NCI-H1930 (cell line): ENCODE data around the gene PGA3.
A peak's percentile ranks its signal among the peaks of the same experiment; 100 is the strongest.
"Not testable (repeated sequence)": the region's sequence is repeated elsewhere in the genome, so short reads cannot be mapped to it uniquely, and the experiment has no call there.

ENCODE experiments used
- DNase-seq, 2 experiments: peaks; one replicate each; lab custom pipeline; 2025; lab: John Stamatoyannopoulos, UW

Gene PGA3

DNA sequence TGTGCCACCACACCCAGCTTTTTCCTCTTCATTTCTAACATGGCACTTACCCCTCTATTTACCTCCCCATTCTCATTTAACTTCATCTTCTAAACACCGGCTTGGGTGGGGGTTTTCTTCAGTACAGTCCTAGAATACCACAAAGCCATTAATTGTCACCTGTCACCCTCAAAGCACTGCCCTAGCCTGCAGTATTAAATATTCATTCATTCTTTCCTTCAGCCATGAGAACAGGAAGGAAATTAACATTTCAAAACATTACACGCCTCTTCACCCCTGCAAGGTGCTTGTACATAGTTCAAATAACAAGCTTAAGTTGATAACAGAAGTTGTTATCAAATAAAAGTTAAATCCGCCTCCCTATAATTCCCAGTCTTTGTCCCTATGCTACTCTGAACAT lies 31.4 kb upstream of the PGA3 start:
- no peak for DNase-seq

DNA sequence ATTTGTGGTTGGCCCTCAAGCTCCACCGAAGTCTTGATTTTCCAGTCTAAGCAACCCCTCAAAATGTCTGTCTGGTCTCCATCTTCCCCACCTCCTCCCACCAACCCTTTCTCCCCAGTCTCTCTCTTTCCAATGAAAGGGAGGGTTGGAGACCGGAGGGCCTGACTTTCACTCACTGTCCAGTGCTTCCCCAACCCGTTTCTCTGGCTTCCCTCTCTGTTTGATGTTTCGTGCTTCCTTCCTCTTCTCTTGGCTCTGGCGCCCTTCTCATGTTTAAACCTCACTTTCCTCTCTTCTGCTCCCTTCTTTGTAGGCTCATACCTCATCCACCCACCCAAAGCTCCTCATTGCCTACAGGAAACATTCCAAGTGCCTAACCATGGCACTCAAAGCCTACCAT lies 31.0 kb upstream of the PGA3 start:
- no peak for DNase-seq

DNA sequence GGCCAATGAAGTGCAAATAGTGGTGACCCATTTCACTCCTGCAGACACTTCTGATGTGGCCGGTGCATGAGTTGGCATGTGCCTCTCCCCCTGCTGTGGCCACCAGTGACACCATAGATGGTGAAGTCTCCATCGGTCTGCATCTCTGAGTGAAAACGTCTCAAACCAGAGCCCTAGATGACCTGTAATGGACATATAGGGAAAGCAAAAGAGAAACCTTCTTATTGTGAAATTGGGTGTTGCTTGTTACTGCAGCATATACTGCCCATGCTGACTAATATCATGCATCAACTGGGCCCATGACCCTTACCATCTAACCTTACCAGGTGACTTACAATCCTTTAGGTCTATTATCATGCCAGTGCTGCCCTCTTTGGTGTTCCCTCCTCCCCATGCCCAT lies 30.4 kb upstream of the PGA3 start:
- DNase-seq: no peak

DNA sequence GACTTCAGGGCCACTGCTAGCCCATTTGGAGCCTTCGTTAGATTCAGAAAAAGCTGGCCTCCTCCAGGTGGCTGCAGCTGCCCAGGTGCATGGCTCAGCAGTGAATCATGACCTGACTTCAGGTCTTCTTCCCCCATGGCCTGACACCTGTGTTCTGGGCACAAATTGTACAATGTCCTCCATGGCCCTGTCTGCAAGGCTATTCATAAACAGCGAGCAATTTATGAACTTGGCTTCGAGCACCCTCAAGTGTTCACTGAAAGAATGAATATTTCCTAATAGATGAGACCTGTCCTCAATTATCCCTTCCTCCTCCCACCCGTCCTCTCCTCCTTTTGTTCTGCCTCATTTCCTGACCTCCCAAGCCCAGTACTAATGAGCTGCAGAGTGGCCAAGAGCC lies 29.9 kb upstream of the PGA3 start:
- no peak for DNase-seq

DNA sequence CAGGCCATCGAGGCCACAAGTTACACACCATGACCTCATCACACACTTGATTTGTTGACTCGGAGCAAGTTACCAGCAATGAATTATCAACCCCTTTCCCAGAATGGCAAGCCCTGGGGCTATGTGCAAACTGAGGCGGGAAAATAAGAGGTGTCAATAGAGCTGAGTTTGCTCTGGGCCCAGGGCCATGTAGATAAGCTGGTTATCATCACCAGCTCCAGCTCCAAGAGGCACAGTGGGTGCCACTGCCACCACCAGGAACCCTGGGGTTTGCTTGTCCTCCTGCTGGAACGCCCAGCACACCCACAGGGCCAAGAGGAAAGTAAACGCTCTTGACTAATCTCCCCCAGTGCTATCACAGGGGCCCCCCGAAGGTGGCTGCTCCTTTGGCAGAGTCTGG lies 29.0 kb upstream of the PGA3 start:
- no peak for DNase-seq

DNA sequence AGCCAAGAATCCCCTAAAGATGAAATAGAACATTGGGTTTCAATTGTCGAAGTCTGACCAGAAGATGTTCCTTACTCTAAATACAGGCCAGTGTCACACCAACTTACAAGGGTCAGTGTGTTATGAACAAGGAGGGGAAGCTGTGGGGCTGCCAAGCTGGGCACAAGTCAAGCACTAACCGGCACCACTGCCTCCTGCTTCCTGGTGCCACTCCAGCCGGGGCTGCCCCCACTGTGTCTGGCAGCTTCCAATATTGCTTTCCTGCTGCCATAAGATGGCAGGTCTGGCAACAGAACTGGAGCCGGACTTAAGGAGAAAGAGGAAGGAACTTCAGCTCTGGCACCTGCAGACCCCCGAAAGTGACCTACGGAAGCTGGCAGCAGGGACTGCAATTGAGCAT lies 28.4 kb upstream of the PGA3 start:
- DNase-seq: no peak

DNA sequence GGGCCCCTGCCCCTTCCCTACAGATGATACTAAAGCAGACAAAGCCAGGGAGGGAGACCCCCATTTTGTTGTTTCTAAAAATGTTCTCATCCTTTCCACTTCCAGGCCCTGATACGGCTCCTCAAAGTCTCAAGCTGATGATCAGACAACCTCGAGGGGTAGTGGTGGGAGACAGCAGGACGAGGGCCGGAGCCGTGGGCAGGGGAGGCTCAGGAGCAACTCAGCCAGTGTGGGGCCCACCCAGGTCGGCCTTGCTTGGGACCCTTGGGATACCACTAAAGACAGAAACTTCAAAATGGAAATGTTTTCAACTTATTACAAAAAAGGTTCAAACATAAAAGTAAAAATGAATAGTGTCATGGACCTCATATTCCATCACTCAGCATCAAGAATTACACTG lies 26.9 kb upstream of the PGA3 start:
- no peak for DNase-seq

DNA sequence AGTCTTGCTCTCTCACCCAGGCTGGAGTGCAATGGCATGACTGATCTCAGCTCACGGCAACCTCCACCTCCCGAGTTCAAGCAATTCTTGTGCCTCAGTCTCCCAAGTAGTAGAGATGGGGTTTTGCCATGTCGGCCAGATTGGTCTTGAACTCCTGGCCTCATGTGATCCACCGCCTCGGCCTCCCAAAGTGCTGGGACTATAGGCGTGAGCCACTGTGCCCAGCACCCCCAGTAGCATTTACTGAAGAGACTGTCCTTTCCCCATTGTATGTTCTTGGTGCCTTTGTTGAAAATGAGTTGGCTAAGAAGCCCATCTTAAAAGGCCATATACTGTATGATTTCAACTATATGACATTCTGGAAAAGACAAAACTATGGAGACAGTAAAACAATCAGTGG lies 23.1 kb upstream of the PGA3 start:
- not testable (repeated sequence) for DNase-seq

DNA sequence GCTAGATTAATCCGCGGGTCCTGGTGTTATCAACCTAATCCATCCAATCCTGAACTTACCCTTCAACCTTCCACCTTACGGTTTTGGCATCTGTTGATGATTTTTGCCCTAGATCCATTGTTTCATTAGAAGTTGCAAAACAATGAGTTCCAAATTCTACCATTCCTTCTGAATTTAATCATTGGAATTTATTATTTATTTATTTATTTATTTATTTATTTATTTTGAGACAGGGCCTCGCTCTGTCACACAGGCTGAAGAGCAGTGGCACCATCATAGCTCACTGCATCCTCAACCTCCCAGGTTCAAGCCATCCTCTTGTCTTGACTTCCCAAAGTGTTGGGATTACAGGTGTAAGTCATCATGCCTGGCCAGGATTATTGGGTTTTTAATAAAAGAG lies 21.8 kb upstream of the PGA3 start:
- no peak for DNase-seq

DNA sequence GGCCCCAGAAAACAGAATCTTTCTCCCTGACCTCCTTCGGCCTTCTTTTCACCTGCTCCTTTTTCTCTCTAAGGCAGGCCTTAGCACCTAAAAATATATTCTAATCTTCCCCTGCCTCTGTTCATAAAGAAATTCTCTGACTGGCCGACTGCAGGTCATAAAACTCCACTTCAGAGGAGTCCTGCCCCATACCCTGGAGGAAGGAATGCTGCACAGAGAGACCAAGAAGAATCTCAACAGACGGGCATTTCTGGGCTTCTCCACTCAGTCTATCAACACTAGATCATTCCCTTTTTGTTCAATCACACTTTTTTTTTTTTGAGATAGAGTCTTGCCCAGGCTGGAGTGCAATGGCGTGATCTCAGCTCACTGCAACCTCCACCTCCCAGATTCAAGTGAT lies 19.7 kb upstream of the PGA3 start:
- no peak for DNase-seq

DNA sequence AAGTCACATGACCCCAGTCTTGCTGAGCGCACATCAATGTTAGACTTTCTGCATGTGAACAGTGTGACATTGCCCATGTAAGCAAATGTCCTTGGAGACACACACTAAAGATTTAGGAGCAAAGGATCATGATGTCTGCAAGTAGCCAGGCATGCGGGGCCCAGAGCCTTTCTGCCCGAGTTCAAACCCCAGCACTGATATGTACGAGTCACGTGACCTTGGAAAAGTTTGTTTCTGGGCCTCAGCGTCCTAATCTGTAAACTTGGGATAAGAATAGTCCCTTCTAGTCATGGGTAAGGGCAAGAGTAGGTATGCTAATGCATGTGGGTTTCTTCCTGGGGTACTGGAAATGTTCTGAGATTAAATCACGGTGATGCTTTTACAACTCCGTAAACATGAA lies 16.8 kb upstream of the PGA3 start:
- DNase-seq: no peak

DNA sequence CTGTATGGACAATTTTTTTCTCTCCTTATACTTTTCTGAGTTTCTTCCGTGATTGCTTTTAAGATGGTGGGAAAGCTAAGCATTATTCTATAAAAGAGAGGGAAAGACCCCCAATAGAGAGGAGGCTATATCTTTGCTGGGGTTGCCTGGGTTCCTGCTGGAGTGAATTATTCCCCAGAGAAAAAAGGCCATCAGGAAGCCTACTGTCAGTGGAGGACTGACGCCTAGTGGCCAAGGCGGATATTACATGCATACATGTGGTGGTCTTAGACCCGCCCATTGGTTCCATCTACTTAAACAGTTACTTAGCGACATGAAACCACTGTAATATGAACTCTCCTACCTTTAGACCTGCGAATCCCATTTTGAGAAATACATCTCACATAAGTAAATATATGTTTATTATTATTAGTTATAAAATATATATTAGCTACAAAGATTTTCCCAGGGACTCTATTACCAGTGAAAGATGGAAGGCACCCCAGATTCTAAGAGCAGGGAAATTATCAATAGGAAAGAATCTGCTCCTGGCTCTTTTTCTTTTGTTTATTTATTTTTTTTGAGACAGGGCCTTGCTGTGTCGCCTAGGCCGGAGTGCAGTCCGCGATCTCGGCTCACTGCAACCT lies 15.7 kb upstream of the PGA3 start:
- peak; percentile 58 to 63 for DNase-seq

DNA sequence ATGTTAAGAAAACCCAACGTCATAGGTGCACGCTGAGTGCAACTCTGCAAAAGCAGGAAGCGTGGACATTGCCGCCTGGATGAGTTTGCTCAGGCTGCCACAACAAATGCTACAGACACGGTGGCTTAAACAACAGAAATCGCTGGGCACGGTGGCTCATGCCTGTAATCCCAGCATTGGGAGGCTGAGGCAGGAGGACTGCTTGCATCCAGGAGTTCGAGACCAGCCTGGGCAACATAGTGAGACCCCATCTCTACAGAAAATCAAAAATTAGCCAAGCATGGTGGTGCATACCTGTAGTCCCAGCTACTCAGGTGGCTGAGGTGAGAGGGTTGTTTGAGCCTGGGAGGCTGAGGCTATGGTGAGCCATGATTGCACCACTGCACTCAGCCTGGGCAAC lies 13.4 kb upstream of the PGA3 start:
- no peak for DNase-seq

DNA sequence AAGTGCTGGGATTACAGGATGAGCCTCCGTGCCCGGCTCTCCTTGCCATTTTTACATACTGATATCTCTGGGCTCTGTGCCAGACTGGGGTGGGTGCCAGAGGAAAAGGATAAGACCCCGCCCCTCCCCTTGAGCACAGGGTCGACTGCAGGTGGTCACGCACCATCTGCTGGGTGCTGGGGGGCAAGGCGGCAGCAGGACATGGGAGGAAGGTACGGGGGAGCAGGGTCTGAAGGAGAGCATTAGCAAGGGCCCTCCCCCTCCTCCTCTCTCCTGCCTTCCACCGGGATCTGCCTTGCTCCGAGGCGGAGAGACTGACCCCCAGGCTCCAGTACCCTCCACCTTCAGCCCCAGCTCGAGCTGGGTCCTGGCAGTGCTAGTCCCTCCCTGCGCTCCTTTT lies 9.7 kb upstream of the PGA3 start:
- DNase-seq: no peak

DNA sequence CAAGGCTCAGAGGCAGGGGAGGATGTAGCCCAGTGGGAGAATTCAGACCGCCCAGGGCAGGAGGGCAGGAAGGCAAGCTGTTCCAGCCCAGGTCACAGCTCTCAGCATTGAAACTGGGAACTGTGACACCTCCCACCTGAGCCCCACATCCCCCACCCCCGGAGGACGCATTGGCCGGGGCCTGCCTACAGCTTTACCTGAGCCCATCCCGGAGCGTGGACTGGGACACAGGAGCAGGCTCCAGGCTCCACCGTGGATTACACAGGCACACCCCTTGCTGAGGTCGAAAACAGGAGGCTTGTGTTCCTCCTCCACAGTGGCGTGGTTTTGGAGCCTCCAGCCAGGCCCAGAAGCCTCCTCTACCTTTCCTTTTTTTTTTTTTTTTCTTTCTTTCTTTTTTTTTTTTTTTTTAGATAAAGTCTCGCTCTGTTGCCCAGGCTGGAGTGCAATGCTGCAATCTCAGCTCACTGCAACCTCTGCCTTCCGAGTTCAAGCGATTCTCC lies 9.1 kb upstream of the PGA3 start:
- DNase-seq: no peak

DNA sequence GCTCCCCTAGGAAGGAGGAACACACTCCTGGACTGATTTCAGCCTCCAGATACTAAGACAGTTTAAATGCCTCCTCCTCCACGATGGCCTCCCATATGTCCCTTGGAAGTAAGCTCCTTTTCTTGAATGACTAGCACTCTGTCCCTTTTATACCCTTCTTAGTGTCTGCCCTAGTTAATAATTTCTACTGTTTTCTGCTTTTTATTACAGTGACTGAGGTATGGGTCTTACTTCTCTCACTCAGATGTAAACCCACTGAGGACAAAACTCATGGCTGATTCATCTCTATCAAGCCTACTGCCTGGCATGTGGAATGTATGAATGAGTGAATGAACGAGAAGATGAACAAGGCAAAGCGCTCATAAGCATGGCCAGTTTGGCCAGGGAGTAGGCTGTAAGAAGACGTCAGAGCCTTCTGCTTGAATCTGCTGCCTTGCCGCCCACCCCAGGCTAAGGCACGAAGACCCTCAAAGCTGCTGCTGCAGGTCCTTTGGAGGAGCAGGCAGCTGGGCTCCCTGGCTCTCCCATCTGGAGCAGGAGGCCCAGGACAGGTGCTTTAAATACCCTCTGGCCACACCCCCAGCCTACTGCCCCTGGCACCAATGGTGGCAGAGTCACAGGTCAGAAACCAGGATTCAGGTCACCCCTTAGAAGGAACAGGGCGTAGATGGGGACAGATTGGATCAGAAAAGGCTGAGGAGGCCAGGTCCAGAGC lies 8.2 kb upstream of the PGA3 start:
- DNase-seq: no peak

DNA sequence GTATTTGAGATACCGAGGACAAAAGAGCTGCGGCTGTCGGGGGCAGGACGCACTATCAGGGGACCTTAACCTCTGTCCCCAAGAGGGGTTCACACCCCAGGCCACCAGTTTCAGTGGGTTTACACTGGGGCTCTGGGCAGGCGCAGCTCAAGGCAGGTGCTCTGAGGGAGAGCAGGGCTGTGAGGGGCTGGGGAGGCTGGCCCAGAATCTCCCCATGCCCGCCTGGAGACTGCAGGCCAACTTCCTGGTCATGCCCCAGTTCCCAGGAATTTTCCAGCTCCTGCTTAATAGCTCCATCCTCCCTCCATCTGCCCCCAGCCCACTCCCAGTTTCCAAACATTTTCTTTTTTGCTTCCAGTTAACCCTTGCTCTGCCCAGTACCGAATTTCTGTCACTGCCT lies 7.6 kb upstream of the PGA3 start:
- no peak for DNase-seq

DNA sequence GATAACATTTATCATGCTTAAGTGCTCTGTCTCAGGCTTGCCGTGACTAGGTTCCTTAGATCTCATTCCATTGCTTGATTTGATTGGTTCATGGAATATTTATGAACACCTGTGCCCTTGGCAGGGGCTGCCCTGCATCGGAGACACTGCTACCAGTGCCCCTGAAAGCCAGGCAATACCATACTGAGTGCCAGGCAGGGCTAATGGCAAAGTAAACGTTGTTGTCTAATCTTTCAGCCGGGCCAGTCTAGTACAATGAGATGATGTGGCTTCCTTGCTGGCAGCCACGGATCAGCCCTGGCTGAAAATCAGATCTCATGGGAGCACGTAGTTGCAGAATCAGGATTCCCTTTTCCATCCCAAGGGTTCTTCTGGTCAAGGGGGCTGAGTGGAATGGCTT lies 5.0 kb upstream of the PGA3 start:
- no peak for DNase-seq

DNA sequence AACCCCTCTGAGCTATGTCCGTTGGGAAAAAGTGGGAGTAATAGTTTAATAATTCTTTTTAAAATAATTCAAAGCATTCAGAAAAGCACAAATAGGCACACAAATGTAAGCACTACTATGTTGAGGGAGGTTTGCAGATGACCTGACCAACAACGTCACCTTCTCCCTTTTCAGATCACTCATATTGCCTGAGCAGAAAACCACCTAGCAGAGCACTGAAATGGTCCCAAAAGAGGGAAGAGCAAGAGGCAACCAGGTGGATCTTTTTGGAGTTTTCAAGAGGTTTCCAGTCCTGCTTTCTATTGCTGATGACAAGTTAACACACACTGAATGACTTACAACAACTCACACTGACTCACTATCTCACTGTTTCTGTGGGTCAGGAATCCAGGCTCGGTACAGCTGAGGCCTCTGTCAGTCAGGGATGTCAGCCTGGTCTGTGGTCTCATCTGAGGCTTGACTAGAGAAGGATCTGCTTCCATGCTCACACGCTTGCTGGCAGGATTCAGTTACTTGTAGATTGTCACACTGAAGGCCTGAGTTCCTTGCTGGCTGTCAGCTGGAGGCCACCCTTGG lies 4.3 kb upstream of the PGA3 start:
- no peak for DNase-seq

DNA sequence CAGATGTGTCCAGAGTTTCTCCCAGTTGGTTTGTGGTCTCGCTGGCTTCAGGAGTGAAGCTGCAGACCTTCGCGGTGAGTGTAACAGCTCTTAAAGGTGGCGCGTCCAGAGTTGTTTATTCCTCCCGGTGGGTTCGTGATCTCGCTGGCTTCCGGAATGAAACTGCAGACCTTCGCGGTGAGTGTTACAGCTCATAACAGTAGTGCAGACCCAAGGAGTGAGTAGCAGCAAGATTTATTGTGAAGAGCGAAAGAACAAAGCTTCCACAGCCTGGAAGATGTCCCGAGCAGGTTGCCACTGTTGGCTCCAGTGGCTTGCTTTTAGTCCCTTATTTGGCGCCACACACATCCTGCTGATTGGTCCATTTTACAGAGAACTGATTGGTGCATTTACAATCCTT lies 1.8 kb upstream of the PGA3 start:
- DNase-seq: no peak

DNA sequence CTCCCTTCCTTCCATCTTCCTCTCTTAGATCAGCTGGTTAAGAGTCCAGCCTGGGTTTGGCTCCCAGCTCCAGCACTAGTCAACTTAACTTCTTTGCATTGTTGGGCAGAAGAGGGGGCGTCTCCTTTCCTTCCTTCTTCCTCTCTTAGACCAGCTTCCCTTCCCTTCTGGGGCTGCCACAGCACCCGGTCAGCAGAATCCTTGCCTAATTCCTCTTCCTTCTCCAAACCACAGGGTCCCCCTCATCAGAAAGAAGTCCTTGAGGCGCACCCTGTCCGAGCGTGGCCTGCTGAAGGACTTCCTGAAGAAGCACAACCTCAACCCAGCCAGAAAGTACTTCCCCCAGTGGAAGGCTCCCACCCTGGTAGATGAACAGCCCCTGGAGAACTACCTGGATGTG lies 558 bp downstream of the PGA3 start:
- DNase-seq: not testable (repeated sequence)

DNA sequence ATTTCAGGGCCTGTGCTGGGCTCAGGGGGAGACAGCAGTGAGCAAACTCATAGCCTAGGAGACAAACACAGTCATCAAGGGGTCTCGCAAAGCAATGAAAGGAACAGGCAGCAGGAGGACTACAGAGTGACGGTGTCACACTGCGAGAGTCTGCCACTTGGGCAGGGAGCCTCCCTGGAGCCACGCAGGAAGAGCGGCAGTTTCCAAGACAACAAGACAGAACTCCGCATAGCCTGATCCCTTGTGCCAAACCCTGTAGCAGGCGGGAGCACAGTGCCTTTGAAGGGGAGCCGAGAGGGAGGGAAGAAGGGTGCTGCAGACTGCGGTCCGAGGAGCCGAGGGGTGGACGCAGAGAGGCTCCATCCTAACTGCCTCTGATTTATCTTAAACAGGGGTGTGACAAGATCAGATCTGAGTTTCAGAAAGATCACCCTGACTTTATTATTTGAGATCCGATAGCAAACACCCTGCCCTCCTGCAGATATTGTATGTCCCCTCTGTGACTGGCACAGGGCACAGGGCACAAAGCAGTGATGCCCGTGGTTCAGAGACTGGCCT lies 1.3 kb downstream of the PGA3 start:
- DNase-seq: not testable (repeated sequence)

DNA sequence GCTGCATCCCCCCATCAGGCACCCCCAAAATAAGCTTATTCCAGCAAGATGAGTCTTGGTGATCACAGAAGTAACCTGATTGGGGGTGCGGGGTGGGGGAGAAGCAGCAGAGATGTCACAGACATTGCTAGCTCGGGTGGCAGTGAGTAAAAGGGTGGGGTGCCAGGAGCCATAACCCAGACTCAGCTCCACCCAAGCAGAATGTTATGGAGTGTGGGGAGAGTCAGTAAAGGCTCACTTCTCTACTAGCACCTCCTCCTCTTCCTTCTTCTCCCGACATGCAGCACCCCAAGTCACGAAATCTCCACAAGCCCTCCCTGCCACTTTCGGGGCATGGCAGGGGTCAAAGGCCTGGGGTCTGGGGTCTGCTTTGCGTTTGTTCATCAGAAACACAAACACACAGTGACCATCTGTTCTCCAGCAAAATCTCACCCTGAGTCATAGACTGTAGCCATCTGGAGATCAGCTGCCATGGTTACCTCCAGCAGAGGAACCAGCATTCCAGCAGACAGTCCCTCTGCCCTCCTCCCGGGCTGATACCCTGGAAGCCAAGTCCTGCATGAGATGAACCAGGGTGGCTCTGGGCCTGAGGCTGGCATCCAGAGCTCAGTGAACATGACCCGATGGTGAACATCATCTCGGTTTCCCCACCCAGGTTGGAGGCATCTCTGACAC lies 4.5 kb downstream of the PGA3 start:
- not testable (repeated sequence) for DNase-seq
